GM21447 (cell line): ENCODE data around the gene APPL2.

ENCODE experiments used
- ATAC-seq: cut with Tn5 transposase; IDR thresholded peaks from one replicate; pipeline ENCODE4 v1.9.1; 2021; ENCODE audit not compliant: unreplicated experiment

Gene APPL2

DNA sequence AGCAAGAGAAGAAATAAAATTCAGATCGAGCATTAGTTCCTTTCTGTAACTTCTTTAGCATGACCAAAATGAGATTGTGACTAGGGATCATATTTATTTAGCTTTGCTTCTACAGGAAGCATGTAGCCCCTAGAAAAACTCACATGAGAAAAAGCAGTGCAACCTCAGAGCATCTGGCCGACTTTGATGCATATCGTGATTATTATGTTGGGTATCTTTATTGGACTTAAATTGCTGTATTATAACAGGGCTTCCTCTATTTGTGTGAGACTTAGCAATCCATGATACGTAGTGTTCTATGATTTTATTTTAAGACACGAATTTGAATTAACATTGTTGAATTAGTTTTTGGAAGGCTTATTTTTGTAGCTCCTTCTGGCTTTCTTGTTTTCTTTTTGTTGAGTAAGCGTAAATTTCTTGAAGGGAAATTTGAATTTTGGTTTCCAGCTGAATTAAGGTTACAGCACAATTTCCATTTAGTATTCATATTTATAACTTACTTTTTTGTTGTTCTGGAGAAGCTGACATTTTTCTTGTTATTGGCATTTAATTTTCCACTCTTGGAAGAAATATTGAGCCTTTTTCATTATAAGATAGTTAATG, 94.6 kb downstream of the APPL2 start:
- ATAC-seq: no peak

DNA sequence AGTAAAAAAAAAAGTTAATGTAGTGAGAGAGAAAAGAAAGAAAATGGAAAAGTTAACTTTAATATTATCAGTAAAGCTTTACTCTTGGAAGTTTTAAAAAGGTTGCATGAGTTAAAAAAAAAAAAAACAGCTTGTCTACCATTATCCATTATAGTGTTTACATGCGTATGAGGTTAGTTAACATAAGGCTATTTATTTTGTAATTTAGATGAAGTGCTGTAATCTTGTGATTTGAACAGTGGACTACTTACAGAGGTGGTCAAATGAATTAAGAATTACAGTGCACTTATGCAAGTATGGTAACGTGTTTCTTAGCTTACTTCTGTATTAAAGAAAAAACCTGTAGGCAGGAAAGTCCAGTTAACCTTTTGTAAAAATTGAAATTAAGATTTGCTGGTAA, 97.7 kb downstream of the APPL2 start:
- no peak for ATAC-seq
